ENCODE measurements around the gene ANKMY1. TPM values are rescaled to one million over a fixed set of nuclear protein-coding genes. Genes with fewer than 3 reads are reported as not detected.

The ANKMY1 gene
- total RNA-seq, 4 donors from 2014 or later, result 7.0 to 12.0 (median 8.9) TPM

DNA sequence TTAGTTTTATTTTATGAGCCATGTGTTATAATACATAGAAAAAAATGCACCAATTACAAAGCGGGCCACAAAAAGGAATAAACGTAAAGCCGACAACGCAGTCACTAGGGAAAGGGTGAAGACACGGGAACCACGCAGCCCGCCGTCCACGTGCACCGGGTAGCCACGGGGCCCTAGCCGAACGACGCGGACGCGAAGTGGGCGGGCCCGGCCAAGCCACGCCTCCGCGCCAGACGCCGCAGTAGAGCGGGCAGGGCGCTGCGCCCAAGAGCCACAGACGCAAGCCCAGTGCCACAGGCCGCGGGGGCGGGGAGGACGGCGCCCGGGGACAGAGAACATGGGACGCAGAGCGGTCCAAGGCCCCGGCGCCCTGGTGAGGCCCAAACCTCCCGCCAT is 2.3 kb upstream of the ANKMY1 start, which contains the start of gene DUSP28:
DUSP28 (plus strand) TSS at position 274 of the 396 bp plus-strand sequence. CDS start 328 bp downstream, outside the sequence.
- Histone ChIP-seq H3K36me3 (peaks cover 0 to 2% of the 10 kb centered on the region in 2 donors), H3K4me3 (peak within 1 kb of the TSS; percentile 51 to 95), H3K27me3 (peaks cover 18% of the 10 kb centered on the region), H3K27ac (peak within 1 kb of the TSS; percentile 90 to 100 (median 100)), H3K9me3 (no peaks in the 10 kb centered on the region), H3K4me1 (peaks cover 0 to 61% (median 28%) of the 10 kb centered on the region in 3 donors)
- WGBS, 2 donors (ENCODE audit: low coverage in 1 of 2), result 1 to 2% methylated on average over 14 to 15 of the region's 39 CpGs
- TF ChIP-seq, protein P1, sequence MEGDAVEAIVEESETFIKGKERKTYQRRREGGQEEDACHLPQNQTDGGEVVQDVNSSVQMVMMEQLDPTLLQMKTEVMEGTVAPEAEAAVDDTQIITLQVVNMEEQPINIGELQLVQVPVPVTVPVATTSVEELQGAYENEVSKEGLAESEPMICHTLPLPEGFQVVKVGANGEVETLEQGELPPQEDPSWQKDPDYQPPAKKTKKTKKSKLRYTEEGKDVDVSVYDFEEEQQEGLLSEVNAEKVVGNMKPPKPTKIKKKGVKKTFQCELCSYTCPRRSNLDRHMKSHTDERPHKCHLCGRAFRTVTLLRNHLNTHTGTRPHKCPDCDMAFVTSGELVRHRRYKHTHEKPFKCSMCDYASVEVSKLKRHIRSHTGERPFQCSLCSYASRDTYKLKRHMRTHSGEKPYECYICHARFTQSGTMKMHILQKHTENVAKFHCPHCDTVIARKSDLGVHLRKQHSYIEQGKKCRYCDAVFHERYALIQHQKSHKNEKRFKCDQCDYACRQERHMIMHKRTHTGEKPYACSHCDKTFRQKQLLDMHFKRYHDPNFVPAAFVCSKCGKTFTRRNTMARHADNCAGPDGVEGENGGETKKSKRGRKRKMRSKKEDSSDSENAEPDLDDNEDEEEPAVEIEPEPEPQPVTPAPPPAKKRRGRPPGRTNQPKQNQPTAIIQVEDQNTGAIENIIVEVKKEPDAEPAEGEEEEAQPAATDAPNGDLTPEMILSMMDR (IDR thresholded peaks at IDR 0.05), result peak in 1 of 4 experiments; percentile 1
- TF ChIP-seq POLR2A (IDR thresholded peaks at IDR 0.05), result peak; percentile 58 to 74
- TF ChIP-seq EP300 (IDR thresholded peaks at IDR 0.05), result no peak
- peak; percentile 83 for TF ChIP-seq POLR2AphosphoS5 (IDR thresholded peaks at IDR 0.05)
- ATAC-seq, result peak; percentile 86

DNA sequence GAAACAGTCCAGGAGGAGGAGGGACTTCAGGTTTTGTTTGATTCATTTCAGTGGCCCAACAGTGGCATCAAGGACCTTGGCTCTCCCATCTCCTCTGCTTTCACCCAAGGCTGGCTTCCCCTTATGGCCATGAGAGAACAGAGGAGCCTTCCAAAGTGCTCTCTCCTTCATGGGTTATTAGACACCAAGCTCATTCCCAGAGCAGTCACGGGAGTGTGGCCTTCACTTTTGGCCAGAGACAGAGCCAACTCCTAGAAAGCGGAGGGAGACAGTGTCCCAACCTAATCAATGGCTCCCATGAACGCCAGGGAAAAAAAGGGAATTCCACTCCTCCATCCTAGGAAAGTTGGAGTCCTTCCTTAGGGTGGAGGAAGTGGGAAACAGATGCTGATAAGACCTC is 1.5 kb upstream of the ANKMY1 start:
- Histone ChIP-seq H3K4me1 (peaks cover 0 to 53% (median 28%) of the 10 kb centered on the region in 3 donors), H3K36me3 (peaks cover 0 to 8% of the 10 kb centered on the region in 2 donors), H3K4me3 (no peak overlapping the region), H3K9me3 (no peaks in the 10 kb centered on the region), H3K27me3 (peaks cover 21% of the 10 kb centered on the region), H3K27ac (no peak overlapping the region)
- no peak for ATAC-seq
- TF ChIP-seq POLR2A (IDR thresholded peaks at IDR 0.05) (no peak), POLR2AphosphoS5 (IDR thresholded peaks at IDR 0.05) (no peak), EP300 (IDR thresholded peaks at IDR 0.05) (no peak)
- TF ChIP-seq, protein P1 (IDR thresholded peaks at IDR 0.05), result no peak
- WGBS, 2 donors (ENCODE audit: low coverage in 1 of 2), result no CpG with 5 or more reads among the region's 3 CpGs

DNA sequence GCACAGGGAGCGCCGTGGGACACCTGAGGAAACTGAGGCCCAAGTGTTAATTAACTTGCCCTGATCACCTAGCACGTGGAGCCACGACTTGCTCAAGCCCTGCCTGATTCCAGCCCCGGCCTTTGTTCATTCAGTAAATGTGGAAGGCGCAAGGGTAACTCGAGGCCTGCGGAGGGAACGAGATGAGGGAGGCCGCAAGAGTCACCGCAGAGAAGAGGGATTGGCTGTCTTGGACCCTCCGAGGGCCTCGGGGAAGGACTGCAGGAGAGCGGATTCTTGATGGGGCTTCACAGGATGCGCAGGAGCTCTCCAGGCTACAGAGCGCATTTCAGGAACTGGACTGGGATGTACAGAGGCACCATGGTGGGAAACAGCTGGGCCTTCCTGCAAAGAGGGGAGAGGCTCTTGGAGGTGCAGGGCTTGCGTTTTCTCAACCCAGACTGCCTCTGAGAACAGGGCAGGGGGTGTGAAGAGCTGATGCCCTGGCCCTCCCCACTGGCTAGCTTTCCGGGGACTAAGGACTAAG is 511 bp upstream of the ANKMY1 start:
- 83% methylated on average over 11 of the region's 18 CpGs; no CpG with 5 or more reads in 1 of the 2 donors for WGBS, 2 donors (ENCODE audit: low coverage in 1 of 2)
- Histone ChIP-seq H3K27ac (no peak overlapping the region), H3K27me3 (peaks cover 21% of the 10 kb centered on the region), H3K9me3 (no peaks in the 10 kb centered on the region), H3K4me1 (peaks cover 0 to 51% (median 28%) of the 10 kb centered on the region in 3 donors), H3K4me3 (peak overlapping the region in 1 of 2 donors; percentile 56), H3K36me3 (peaks cover 0 to 15% of the 10 kb centered on the region in 2 donors)
- TF ChIP-seq, protein P1 (IDR thresholded peaks at IDR 0.05), result no peak
- TF ChIP-seq POLR2AphosphoS5 (IDR thresholded peaks at IDR 0.05) (no peak), POLR2A (IDR thresholded peaks at IDR 0.05) (no peak), EP300 (IDR thresholded peaks at IDR 0.05) (no peak)
- no peak for ATAC-seq

DNA sequence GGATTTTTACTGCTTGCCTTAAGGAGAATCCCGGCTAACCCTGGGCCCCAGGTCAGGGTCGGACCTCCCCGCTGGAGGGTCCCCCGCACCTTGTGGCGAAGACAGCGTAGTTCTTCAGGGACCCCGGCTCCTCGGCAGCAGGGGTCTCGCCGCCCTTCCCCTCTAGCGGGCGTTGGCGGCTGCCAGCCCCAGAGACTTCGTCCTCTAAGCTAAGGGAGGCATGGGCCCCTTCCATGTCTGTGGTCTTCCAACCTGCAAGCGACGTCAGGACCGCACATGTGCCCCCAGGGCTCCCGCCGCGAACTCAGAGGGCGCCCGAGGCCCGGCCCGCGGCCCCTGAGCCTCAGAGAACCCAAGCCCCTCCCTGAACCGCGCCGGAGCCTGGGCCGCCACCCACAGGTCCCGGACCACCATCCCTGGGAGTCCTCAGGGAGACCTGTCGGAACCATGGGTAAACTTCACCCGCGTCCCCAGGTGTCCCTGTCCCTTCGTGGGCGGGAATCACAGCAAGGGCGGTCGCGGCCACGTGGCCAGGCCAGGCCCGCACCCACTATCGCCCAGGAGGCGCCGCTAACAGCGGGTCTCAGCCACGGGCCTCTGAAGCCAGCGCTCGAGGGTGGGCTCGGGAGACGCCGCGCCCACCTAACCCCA is 562 bp downstream of the ANKMY1 start:
- no peak for ATAC-seq
- TF ChIP-seq EP300 (IDR thresholded peaks at IDR 0.05), result no peak
- TF ChIP-seq, protein P1 (IDR thresholded peaks at IDR 0.05), result no peak
- TF ChIP-seq POLR2AphosphoS5 (IDR thresholded peaks at IDR 0.05), result no peak
- no peak for TF ChIP-seq POLR2A (IDR thresholded peaks at IDR 0.05)
- Histone ChIP-seq H3K27me3 (peaks cover 21% of the 10 kb centered on the region), H3K4me3 (peak overlapping the region; percentile 26 to 56), H3K4me1 (peaks cover 0 to 48% (median 28%) of the 10 kb centered on the region in 3 donors), H3K36me3 (peaks cover 0 to 24% of the 10 kb centered on the region in 2 donors), H3K27ac (no peak overlapping the region), H3K9me3 (no peaks in the 10 kb centered on the region)
- no CpG with 5 or more reads among the region's 51 CpGs for WGBS, 2 donors (ENCODE audit: low coverage in 1 of 2)
